ENCODE measurements around the gene MFSD11.
"Not testable (repeated sequence)": the region's sequence is repeated elsewhere in the genome, so short reads cannot be mapped to it uniquely, and the experiment has no call there.

Gene MFSD11

GRCh38 chr17:76772842-76773525 is 35.1 kb downstream of the MFSD11 start:
- H3K4me3 ChIP-seq (ENCODE audit: low read length) = peak overlapping the region; percentile 40
- DNase-seq (ENCODE audit: low read depth) = peak; percentile 99
- TF ChIP-seq CTCF (conservative IDR thresholded peaks at IDR 0.05; ENCODE audit: low read depth, low read length) = peak; percentile 14

GRCh38 chr17:76775021-76775600 is 37.2 kb downstream of the MFSD11 start:
- H3K4me3 ChIP-seq (ENCODE audit: low read length) = no peak overlapping the region
- no peak for TF ChIP-seq CTCF (conservative IDR thresholded peaks at IDR 0.05; ENCODE audit: low read depth, low read length)
- no peak for DNase-seq (ENCODE audit: low read depth)

- no peak for DNase-seq (ENCODE audit: low read depth)
- H3K4me3 ChIP-seq (ENCODE audit: low read length) = no peak overlapping the region
Measured at GRCh38 chr17:76781056-76781982, 43.4 kb downstream of the MFSD11 start.

DNA sequence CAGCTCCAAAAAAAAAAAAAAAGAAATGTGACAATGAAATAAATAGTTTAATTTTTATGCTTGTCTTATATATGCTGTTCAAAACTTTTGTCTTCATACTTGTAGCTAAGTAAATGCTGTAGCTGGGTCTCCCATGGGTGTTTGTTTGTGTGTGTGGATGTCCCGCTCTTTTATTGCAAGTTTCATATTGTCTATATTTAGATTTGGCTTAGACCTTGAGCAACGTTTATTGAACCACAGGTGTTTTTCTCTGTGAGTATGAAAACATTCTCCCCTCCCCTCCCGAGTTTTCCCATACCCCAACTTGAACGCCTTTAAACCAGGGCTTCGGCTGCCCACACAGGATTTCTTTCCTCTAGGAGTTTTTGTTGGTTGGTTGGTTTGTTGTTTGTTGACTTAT is 45.2 kb downstream of the MFSD11 start:
- DNase-seq (ENCODE audit: low read depth) = no peak
- H3K4me3 ChIP-seq (ENCODE audit: low read length) = no peak overlapping the region
- no peak for TF ChIP-seq CTCF (conservative IDR thresholded peaks at IDR 0.05; ENCODE audit: low read depth, low read length)

More at GRCh38 chr17:76781056-76781982, 43.4 kb downstream of the MFSD11 start:
- TF ChIP-seq CTCF (conservative IDR thresholded peaks at IDR 0.05; ENCODE audit: low read depth, low read length) = peak; percentile 31

GRCh38 chr17:76784926-76785325 is 47.0 kb downstream of the MFSD11 start:
- TF ChIP-seq CTCF (conservative IDR thresholded peaks at IDR 0.05; ENCODE audit: low read depth, low read length) = no peak
- DNase-seq (ENCODE audit: low read depth) = no peak

DNA sequence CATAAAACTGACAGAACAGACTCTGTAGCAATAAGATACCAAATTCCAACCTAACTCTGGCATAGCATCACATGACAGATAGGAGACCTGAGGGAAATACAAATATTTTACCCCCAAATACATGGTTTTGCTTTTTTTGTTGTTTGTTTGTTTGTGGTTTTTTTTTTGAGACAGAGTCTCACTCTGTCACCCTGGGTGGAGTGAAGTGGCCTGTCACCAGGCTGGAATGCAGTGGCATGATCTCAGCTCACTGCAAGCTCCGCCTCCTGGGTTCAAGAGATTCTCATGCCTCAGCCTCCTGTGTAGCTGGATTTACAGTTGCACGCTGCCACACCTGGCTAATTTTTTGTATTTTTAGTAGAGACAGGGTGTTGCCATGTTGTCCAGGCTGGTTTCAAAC is 49.9 kb downstream of the MFSD11 start:
- not testable (repeated sequence) for DNase-seq (ENCODE audit: low read depth); H3K4me3 ChIP-seq (ENCODE audit: low read length)

More at GRCh38 chr17:76784926-76785325, 47.0 kb downstream of the MFSD11 start:
- H3K4me3 ChIP-seq (ENCODE audit: low read length) = no peak overlapping the region

DNA sequence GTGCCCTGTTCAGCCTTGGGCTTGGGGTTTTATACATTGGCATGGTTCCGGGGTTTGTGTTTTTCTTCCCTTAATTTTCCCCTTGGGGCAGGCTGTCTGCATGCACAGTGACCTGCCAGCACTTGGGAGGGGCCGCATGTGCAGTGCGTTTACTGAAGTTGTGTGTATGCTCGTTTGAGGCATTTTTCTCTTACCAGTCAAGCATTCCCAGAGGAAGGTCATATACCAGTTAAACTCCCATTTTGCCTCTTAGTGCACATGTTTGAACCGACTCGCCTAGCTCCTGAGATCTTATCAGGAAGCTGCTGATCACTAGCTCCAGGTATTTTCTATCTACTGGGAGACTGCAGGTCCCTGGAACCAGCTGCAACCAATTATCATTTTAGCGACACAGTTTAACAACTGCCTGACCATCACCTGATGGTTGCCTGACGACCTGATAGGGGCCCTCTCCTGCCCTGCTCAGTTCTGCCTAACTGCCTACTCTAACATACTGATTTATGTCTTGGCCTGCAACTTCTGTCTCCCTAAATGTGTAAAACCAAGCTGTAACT is 51.4 kb downstream of the MFSD11 start:
- TF ChIP-seq CTCF (conservative IDR thresholded peaks at IDR 0.05; ENCODE audit: low read depth, low read length) = no peak
- no peak for DNase-seq (ENCODE audit: low read depth)
- no peak overlapping the region for H3K4me3 ChIP-seq (ENCODE audit: low read length)
